GM21529 (cell line): ENCODE results near the gene PACRG.

Source experiments
- ATAC-seq: cut with Tn5 transposase; IDR thresholded peaks from one replicate; pipeline ENCODE4 v1.9.1; 2021; ENCODE audit not compliant: unreplicated experiment

The PACRG gene

DNA sequence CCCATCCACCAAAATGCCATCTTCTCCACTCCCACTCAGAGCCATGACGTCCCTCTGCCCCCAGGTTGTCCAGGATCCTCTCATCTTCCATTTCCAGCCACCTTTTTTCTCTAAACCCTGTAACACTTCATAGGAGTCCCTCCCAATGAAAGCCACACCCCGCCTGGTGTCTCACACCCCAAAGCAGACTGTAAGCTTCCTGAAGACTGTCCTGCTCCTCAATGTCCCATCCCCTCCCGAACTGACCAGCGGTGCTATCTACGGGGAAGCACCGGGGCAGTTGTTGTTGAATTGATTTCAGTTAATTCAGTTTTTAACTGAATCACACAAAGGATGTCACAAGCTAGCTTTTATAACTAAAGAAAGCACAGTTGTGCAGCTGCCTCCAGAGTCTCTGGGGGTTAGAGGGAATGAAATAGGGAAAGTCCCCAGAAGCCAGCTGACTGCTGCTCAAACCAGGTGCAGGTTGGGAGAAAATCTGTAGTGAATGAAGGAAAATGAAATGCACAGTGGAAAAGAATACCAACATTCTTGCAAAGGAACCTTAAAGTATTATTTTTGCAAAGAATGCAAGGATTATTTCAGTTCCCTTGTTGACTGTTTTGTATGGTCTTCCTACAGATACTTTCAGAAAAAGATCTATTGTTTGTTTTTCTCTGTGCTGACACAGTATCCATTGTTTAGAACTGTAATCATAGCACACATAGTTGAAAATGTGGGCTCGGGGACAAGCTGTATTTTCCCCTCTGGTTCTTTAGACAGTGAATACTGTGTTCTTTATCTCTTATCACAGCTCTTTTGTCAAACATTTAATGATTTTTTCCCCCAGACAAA, 464.1 kb downstream of the PACRG start:
- no peak for ATAC-seq

- no peak for ATAC-seq
Measured at GRCh38 chr6:163192591-163192990, 464.8 kb downstream of the PACRG start.

- no peak for ATAC-seq
Measured at GRCh38 chr6:163193326-163193725, 465.6 kb downstream of the PACRG start.

- no peak for ATAC-seq
Measured at GRCh38 chr6:163195721-163196691, 468.2 kb downstream of the PACRG start.

DNA sequence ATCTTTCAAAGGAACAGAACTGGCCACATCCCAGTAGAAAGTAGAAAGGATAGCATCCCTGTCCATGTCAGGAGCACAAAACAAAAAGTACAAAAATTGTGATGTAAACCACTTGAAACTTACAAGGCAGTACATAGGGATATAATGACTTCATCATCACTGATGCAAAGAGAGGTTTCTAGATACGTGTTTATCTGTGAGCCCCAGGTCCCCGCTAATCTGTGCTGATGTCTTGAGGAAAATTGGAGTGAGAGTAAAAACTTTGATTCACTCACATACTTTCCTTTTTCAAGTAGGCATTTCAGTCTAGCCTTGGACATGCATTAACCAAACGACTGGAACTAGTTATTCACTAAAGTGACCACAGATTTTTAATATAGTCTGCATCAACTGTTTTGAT, 470.1 kb downstream of the PACRG start:
- no peak for ATAC-seq

GRCh38 chr6:163198396-163198795, 470.6 kb downstream of the PACRG start:
- ATAC-seq, result no peak

- no peak for ATAC-seq
Measured at GRCh38 chr6:163199371-163199770, 471.6 kb downstream of the PACRG start.

DNA sequence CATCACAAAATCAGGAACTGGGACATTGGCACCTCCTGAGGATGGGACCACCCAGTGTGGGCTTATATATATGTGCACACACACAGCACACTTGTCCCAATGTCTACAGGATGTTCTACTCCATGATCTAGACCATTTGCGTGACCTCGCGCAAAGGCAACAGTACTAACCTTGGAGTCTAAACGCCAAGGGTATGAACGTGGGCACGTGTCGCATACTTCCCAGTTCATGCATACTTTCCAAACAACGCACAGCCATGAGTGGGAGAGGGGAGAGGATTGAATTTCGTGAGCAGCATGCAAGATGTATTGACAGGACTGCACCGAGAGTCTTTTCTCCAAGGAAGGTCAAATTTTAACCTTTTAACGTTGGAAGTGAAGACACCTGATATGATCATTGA, 472.5 kb downstream of the PACRG start:
- ATAC-seq, result no peak

DNA sequence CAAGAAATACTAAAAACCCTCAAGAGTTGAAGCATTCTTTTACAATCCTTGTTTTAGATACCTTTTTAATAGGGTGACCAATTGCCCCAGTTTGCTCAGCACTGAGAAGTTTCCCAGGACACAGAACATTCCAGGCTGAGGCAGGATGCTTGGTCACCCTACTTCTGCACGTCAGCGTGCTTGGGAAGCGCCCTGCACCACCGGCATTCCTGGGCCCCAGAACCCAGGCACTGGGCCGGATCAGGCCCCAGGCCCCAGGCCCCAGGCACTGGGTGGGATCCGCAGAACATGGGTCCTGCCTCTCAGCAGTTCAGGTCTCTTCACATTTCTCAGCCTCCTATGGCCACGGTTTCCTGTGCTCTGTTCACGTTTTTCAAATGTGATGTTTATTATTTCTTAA, 472.9 kb downstream of the PACRG start:
- no peak for ATAC-seq

GRCh38 chr6:163201855-163202254, 474.1 kb downstream of the PACRG start:
- no peak for ATAC-seq

GRCh38 chr6:163206196-163206595, 478.4 kb downstream of the PACRG start:
- no peak for ATAC-seq

DNA sequence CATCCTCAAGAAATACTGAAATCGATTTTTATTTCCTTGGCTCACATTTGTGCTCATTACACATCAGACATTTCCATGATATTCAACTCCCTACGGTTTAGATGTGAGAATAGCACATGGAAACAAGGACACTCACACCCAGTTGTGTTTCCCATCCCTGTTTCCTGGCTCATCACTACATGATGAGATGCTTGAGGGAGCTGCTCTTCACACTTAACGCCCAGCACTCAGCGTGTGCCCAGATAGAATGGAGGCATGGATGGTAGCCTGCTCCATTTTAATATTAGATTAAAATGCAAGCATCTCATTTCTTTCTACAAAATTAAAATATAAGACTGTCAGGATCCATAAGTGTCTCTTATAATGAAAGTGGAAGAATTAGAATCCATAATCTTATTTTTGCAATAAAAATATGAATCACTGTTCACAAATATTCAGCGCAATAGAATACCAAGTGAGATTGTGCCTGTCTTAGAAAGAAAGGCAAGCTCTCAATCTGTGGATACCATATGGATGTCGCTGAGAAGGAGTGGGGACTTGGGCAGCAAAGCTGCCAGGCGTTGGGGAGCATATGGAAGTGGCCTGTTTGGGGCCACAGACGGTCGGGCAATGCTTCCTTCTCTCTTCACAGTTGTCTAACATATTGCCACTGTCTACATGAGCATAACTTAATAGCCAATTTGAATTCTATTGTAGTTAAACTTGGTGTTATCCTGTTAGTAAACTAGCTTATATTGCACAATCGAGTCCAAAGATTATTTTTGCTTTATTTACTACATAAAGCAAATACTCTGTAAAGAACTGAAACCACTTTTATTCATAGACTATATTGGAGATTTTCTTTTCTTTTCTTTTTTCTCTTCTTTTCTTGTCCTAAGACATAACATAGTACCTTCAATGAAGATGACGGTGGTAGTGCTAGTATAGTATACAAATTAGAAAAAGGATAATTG, 479.9 kb downstream of the PACRG start:
- ATAC-seq, result no peak

DNA sequence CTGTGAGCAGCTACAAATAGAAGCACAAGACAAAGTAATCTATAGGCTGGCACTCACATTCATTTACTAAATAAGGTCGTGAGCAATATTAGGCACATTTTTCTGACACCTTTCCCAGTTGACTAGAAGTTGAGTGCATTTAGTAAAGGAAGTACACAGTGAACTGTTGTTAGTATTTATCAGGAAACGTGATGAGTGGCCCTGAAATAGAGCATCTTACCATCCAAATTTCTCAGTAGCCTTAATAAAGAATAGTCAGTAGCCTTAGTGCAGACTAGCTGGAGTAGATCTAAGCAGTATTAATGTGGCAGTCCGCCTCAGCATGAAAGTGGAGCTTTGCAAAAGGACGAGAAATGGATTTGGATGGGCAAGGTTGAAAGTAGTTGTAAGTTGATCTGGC, 481.2 kb downstream of the PACRG start:
- ATAC-seq, result no peak

- ATAC-seq, result no peak
Measured at GRCh38 chr6:163212123-163212522, 484.3 kb downstream of the PACRG start.

DNA sequence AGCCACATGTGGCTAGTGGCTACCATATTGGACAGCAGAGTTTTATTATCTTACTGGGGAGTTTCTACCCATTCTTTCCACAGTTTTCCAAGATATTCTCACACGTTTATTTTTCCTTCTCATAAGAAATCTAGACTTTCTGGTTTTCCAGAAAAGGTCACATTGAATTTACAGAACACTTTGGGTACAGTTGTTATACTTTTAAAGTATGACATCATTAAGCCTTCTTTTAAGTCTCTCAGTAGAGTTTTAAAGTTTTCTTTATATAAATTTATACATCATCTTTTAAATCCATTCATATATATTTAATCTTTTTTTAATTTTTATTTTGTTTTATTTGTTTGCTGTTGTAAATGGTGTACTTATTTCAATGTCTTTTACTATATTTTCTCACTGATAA, 486.5 kb downstream of the PACRG start:
- no peak for ATAC-seq

- no peak for ATAC-seq
Measured at GRCh38 chr6:163218361-163218894, 490.7 kb downstream of the PACRG start.

GRCh38 chr6:163226181-163226835, 498.5 kb downstream of the PACRG start:
- no peak for ATAC-seq

DNA sequence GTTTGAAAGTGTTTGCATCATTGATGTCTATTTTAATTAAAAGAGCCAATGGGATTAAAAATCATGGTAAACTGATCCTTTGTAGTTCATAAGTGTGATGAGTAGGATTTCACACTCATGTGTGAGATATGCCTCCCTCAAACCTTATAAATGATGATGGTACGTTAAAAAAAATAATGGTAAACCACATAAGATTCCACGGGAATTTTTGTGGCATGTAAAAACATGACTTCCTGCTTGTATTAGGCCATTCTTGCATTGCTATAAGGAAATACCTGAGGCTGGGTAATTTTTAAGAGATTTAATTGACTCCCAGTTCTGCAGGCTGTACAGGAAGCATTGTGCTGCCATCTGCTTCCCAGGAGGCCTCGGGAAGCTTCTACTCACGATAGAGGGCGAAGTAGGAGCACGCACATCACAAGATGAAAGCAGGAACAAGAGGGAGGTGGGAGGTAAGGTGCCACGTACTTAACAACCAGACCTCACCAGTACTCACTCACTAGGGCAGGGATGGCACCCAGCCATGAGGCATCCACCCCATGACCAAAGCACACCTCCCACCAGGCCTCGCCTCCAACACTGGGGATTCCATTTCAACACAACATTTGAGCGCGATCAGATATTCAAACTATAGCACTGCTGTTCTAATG, 499.2 kb downstream of the PACRG start:
- no peak for ATAC-seq

DNA sequence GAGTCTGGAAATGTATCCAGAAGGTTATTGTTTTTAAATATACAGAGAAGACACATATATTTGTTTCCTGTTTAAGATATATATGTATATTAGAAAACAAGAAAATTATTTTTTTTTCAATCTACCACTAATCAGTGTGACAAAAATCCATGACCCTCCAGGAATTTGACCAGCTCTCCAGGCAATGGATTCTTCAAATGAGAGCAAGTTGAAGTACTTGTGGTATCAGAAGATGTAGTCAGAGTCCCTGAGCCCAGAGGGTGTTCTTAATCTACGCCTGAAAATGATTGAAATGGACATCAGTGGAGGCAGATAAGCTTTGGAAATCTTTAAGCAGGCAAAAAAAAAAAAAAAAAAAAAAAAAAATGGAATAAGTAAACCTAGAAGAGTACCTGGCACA, 500.3 kb downstream of the PACRG start:
- ATAC-seq, result no peak

GRCh38 chr6:163229050-163229449, 501.3 kb downstream of the PACRG start:
- no peak for ATAC-seq
